A549 (cell line): ENCODE results near the gene NEU4. TPM values are rescaled to one million over a fixed set of nuclear protein-coding genes. Genes with fewer than 3 reads are reported as not detected.

Experiments used
- ATAC-seq, 2 experiments: fragments of 200-7000 bp in 1 of 2; fragments of >200 bp in 1 of 2; cut with Nextera tagmentation in 1 of 2; cut with Tn5 transposase in 1 of 2; 3 replicates each; pipeline versions ENCODE4 v1.8.0 to v1.9.1; 2018 to 2020; ENCODE audit warnings: mild to moderate bottlenecking in 1 of 2, moderate library complexity in 1 of 2
- CTCF ChIA-PET: fragments of 300-600 bp; sonication (Branson Sonifier 250); formaldehyde crosslinking; extraction: SDS; loops from one replicate; lab custom pipeline; 2021; ENCODE audit warnings: antibody characterized with exemption, inconsistent platforms; lab: Yijun Ruan, JAX
- POLR2A ChIA-PET: fragments of 350-600 bp; formaldehyde crosslinking; extraction: SDS; loops from one replicate; lab custom pipeline; 2021; ENCODE audit warnings: antibody characterized with exemption, inconsistent platforms; lab: Yijun Ruan, JAX
- DNase-seq, 2 experiments: peaks; one replicate each; pipeline versions ENCODE4 v3.0.0 to v3.0.0-alpha.2; 2011 to 2016; ENCODE audit warnings: low read depth in 1 of 2, low spot score in 1 of 2
- FAIRE-seq: peaks from 2 replicates; lab custom pipeline; 2011; peaks lifted over from hg19 to GRCh38; lab: Jason Lieb, UNC
- H3K27ac ChIP-seq, 2 experiments: fragments of >200 bp; sonication (Bioruptor Twin); formaldehyde crosslinking; 3 replicates each; pipeline ENCODE4 v1.5.1; 2016 to 2017
- H3K4me1 ChIP-seq: fragments of >200 bp; sonication (Bioruptor Twin); formaldehyde crosslinking; 3 replicates; pipeline ENCODE4 v1.6.1; 2016
- H3K4me2 ChIP-seq: fragments of >200 bp; sonication (Bioruptor Twin); formaldehyde crosslinking; 3 replicates; pipeline ENCODE4 v1.6.1; 2016
- H3K4me3 ChIP-seq: fragments of >200 bp; sonication (Bioruptor Twin); formaldehyde crosslinking; 3 replicates; pipeline ENCODE4 v1.5.1; 2016
- H3K9me3 ChIP-seq: fragments of >200 bp; sonication (Bioruptor Twin); formaldehyde crosslinking; 3 replicates; pipeline ENCODE4 v1.6.1; 2016
- CBX2 ChIP-seq: fragments of 200-600 bp; sonication (generic); IDR thresholded peaks from 2 replicates; pipeline ENCODE4 v1.6.1; 2016; ENCODE audit warnings: low read depth, mild to moderate bottlenecking, borderline replicate concordance
- CBX8 ChIP-seq: fragments of 200-600 bp; sonication (generic); IDR thresholded peaks from 2 replicates; pipeline ENCODE4 v1.6.1; 2016
- CHD2 ChIP-seq: fragments of 150-350 bp; IDR thresholded peaks from 2 replicates; pipeline ENCODE4 v1.6.1; 2014; ENCODE audit warnings: low read length; ENCODE audit not compliant: partially characterized antibody
- CTCF ChIP-seq: fragments of >200 bp; sonication (Bioruptor Twin); formaldehyde crosslinking; IDR thresholded peaks from 3 replicates; pipeline ENCODE4 v1.5.1; 2016
- E2F6 ChIP-seq: IDR thresholded peaks from 2 replicates; pipeline ENCODE4 v1.6.1; 2012; ENCODE audit warnings: low read depth, borderline replicate concordance
- EHF ChIP-seq: fragments of 250-450 bp; sonication (Bioruptor Pico); IDR thresholded peaks from 2 replicates; pipeline ENCODE4 v1.5.0; 2020; ENCODE audit warnings: mild to moderate bottlenecking
- ELK1 ChIP-seq: fragments of 150-350 bp; IDR thresholded peaks from 2 replicates; pipeline ENCODE4 v1.6.1; 2014; ENCODE audit warnings: low read depth, mild to moderate bottlenecking, low read length
- ESRRA ChIP-seq: fragments of 150-350 bp; IDR thresholded peaks from 2 replicates; pipeline ENCODE4 v1.6.1; 2014; ENCODE audit warnings: mild to moderate bottlenecking, low read length, borderline replicate concordance
- HEYL ChIP-seq: fragments of 250-450 bp; sonication (Bioruptor Pico); IDR thresholded peaks from 2 replicates; pipeline ENCODE4 v1.8.0; 2021; ENCODE audit warnings: mild to moderate bottlenecking, moderate library complexity
- HOXA7 ChIP-seq: fragments of 250-450 bp; sonication (Bioruptor Pico); IDR thresholded peaks from 2 replicates; pipeline ENCODE4 v1.5.0; 2020; ENCODE audit warnings: mild to moderate bottlenecking, moderate library complexity
- HOXB13 ChIP-seq: fragments of 250-450 bp; sonication (Bioruptor Pico); IDR thresholded peaks from 2 replicates; pipeline ENCODE4 v1.5.0; 2020; ENCODE audit warnings: low read depth, mild to moderate bottlenecking, moderate library complexity
- MAFK ChIP-seq: fragments of 450-650 bp; IDR thresholded peaks from 2 replicates; pipeline ENCODE4 v1.6.1; 2014; ENCODE audit not compliant: partially characterized antibody
- MAZ ChIP-seq: fragments of 150-350 bp; IDR thresholded peaks from 2 replicates; pipeline ENCODE4 v1.6.1; 2014; ENCODE audit warnings: antibody characterized with exemption, low read depth, low read length, borderline replicate concordance
- NPAS2 ChIP-seq: fragments of 250-450 bp; sonication (Bioruptor Pico); IDR thresholded peaks from 2 replicates; pipeline ENCODE4 v1.8.0; 2022; ENCODE audit warnings: mild to moderate bottlenecking, moderate library complexity, borderline replicate concordance
- NR3C1 ChIP-seq: fragments of >200 bp; sonication (Bioruptor Twin); formaldehyde crosslinking; IDR thresholded peaks from 3 replicates; pipeline ENCODE4 v1.6.1; 2017
- PBX3 ChIP-seq: IDR thresholded peaks from 2 replicates; pipeline ENCODE4 v1.6.1; 2012
- POLR2A ChIP-seq: IDR thresholded peaks from 2 replicates; pipeline ENCODE4 v1.6.1; 2012; ENCODE audit warnings: mild to moderate bottlenecking, low read length
- POLR2AphosphoS2 ChIP-seq: conservative IDR thresholded peaks from 2 replicates; pipeline ENCODE4 v1.6.1; 2012; ENCODE audit warnings: low read length, improper control_type of control experiment, inconsistent platforms
- RAD21 ChIP-seq, 2 experiments: fragments of >200 bp in 1 of 2; sonication (Bioruptor Twin) in 1 of 2; formaldehyde crosslinking in 1 of 2; IDR thresholded peaks in 1 of 2; conservative IDR thresholded peaks in 1 of 2; 2 replicates in 1 of 2; 3 replicates in 1 of 2; pipeline ENCODE4 v1.6.1; 2012 to 2018; ENCODE audit warnings: inconsistent platforms in 1 of 2
- RARB ChIP-seq: fragments of 250-450 bp; sonication (Bioruptor Pico); IDR thresholded peaks from 2 replicates; pipeline ENCODE4 v1.8.0; 2021; ENCODE audit warnings: mild to moderate bottlenecking, moderate library complexity
- RFX5 ChIP-seq: fragments of 450-650 bp; IDR thresholded peaks from 2 replicates; pipeline ENCODE4 v1.7.1; 2014; ENCODE audit warnings: antibody characterized with exemption, mild to moderate bottlenecking, moderate library complexity
- RNF2 ChIP-seq: fragments of 200-600 bp; sonication (generic); IDR thresholded peaks from 2 replicates; pipeline ENCODE4 v1.6.1; 2016; ENCODE audit warnings: low read depth, mild to moderate bottlenecking, antibody characterized with exemption, moderate library complexity, borderline replicate concordance
- USF2 ChIP-seq: fragments of 450-650 bp; IDR thresholded peaks from 2 replicates; pipeline ENCODE4 v1.6.1; 2014; ENCODE audit warnings: antibody characterized with exemption
- ZSCAN20 ChIP-seq: fragments of 250-450 bp; sonication (Bioruptor Pico); IDR thresholded peaks from 2 replicates; pipeline ENCODE4 v1.8.0; 2022; ENCODE audit warnings: mild to moderate bottlenecking, moderate library complexity
- WGBS: methylation state at CpG from one replicate; pipeline ENCODE4 v1.1.6; 2017; ENCODE audit errors: missing lambda C conversion rate; 5-methylcytosine and 5-hydroxymethylcytosine counted together
- polyA plus RNA-seq, 4 experiments: library from polyadenylated mRNA; depleted of rRNA in 3 of 4; stranded (reverse); fragments of >200 nt; fragmentation: RNase III in 1 of 4; extraction: RNeasy Plus Mini Kit Qiagen cat#74134 plus additional on column Dnase treatment in 1 of 4; gene quantifications; 2 replicates in 3 of 4; 3 replicates in 1 of 4; pipeline ENCODE4 v1.2.3, GENCODE V29; 2011 to 2017

NEU4 gene
- polyA plus RNA-seq, 2 of the 4 experiments (the other 2 are of a cell fraction): 0.13 to 0.19 TPM

- ChIA-PET CTCF (interaction anchor here (1.0 kb wide), 1 partner anchor 30 kb away, joined by 3 read pairs; no protein-coding TSS in a partner anchor), POLR2A (interaction anchor here (1.2 kb wide), 1 partner anchor 135 kb away, joined by 3 read pairs; no protein-coding TSS in a partner anchor)
- Histone ChIP-seq H3K27ac (no peak overlapping the region), H3K4me3 (no peak overlapping the region), H3K4me1 (0 out of 3 replicates have a peak, but pooled peaks cover 3% of the 10 kb centered on the region), H3K4me2 (no peak overlapping the region), H3K9me3 (no peaks in the 10 kb centered on the region)
- 40% methylated on average over 6 of the region's 6 CpGs for WGBS
- ATAC-seq (0 out of 6 replicates have a peak, but pooled peaks of 1 of the 2 experiments have one; percentile 37), DNase-seq (no peak), FAIRE-seq (no peak)
- no peak for TF ChIP-seq NPAS2 (CRISPR knock-in tag)
- no peak for TF ChIP-seq HOXB13 (CRISPR knock-in tag)
- TF ChIP-seq ZSCAN20 (CRISPR knock-in tag): no peak
- TF ChIP-seq MAFK: no peak
- no peak for TF ChIP-seq ESRRA
- no peak for TF ChIP-seq E2F6
Measured at GRCh38 chr2:241836292-241836691, 27.3 kb downstream of the NEU4 start.

- no peak overlapping the region for H3K27ac ChIP-seq
- no peak overlapping the region for H3K4me2 ChIP-seq
- no peak for FAIRE-seq
- H3K4me1 ChIP-seq: 0 out of 3 replicates have a peak, but pooled peaks cover 3% of the 10 kb centered on the region
- TF ChIP-seq CHD2 (no peak), HOXB13 (CRISPR knock-in tag) (no peak), RARB (CRISPR knock-in tag) (no peak), HEYL (no peak), EHF (CRISPR knock-in tag) (no peak), E2F6 (no peak), POLR2A (no peak), USF2 (no peak), PBX3 (no peak), MAZ (no peak), HOXA7 (CRISPR knock-in tag) (no peak), RAD21 (conservative IDR thresholded peaks at IDR 0.05 in 1 of 2, IDR thresholded peaks at IDR 0.05 in 1 of 2) (no peak), NR3C1 (no peak), CBX2 (no peak), CBX8 (no peak), RFX5 (no peak), POLR2AphosphoS2 (no peak), RNF2 (no peak), ELK1 (no peak), CTCF (no peak)
- no peak overlapping the region for H3K4me3 ChIP-seq
- WGBS: 43% methylated on average over 13 of the region's 13 CpGs
- CTCF ChIA-PET: interaction anchor here (1.0 kb wide), 1 partner anchor 29 kb away, joined by 3 read pairs; no protein-coding TSS in a partner anchor
- POLR2A ChIA-PET: interaction anchor here (1.2 kb wide), 1 partner anchor 136 kb away, joined by 3 read pairs; no protein-coding TSS in a partner anchor
- DNase-seq: no peak
- no peaks in the 10 kb centered on the region for H3K9me3 ChIP-seq
- ATAC-seq: no peak
Measured at GRCh38 chr2:241837197-241837965, 28.4 kb downstream of the NEU4 start.
